ENCODE data around the gene ZNF516. TPM values are rescaled to one million over a fixed set of nuclear protein-coding genes. Genes with fewer than 3 reads are reported as not detected.

ZNF516 gene
- total and polyA plus RNA-seq, 2 of the 4 experiments (the other 2 are of a cell fraction): 7.9 to 16.9 TPM

- H2BK15ac ChIP-seq (ENCODE audit: low read depth, low read length): no peak overlapping the region
- in situ Hi-C loops (cut with MboI; ENCODE audit: low sequenced_read_pairs) (no loop called here), intact Hi-C loops (cut with micrococcal nuclease) (no loop called here), dilution Hi-C loops (cut with HindIII; ENCODE audit: low sequenced_read_pairs, unreplicated experiment) (no loop called here)
- WGBS, 2 experiments (ENCODE audit: extremely low coverage in 2 of 2, insufficient read length in 1 of 2): no CpG with 5 or more reads among the region's 8 CpGs
- no peak overlapping the region for H2BK5ac ChIP-seq (ENCODE audit: low read depth, low read length, poor library complexity, severe bottlenecking)
- CTCF ChIA-PET: no interaction called here
- H3K4me2 ChIP-seq (ENCODE audit: low read depth, low read length): no peak overlapping the region
- no peak overlapping the region for H3K14ac ChIP-seq (replicated peaks; ENCODE audit: low read depth, low read length)
- TF ChIP-seq BHLHE40 (IDR thresholded peaks at IDR 0.05; ENCODE audit: low read depth, low read length): no peak
- TF ChIP-seq CHD1 (IDR thresholded peaks at IDR 0.05; ENCODE audit: low read depth, low read length): no peak
- TF ChIP-seq SMC3 (IDR thresholded peaks at IDR 0.05; ENCODE audit: low read depth, low read length): peak; percentile 24
- peak; percentile 56 for TF ChIP-seq RAD21 (IDR thresholded peaks at IDR 0.05; ENCODE audit: low read length)
- peak; percentile 48 for TF ChIP-seq CTCF (conservative IDR thresholded peaks at IDR 0.05; ENCODE audit: low read depth, low read length)
- TF ChIP-seq CEBPB (IDR thresholded peaks at IDR 0.05; ENCODE audit: low read depth, low read length): no peak
- no peak for TF ChIP-seq MXI1 (IDR thresholded peaks at IDR 0.05; ENCODE audit: borderline replicate concordance, low read depth, low read length)
- TF ChIP-seq MAZ (IDR thresholded peaks at IDR 0.05; ENCODE audit: borderline replicate concordance, low read depth, low read length): no peak
- no peak for TF ChIP-seq RFX5 (IDR thresholded peaks at IDR 0.05; ENCODE audit: low read depth, low read length)
- TF ChIP-seq ELK1 (IDR thresholded peaks at IDR 0.05; ENCODE audit: borderline replicate concordance, low read depth, low read length): no peak
- TF ChIP-seq NFE2L2 (IDR thresholded peaks at IDR 0.05; ENCODE audit: low read depth, low read length): no peak
- no peak for TF ChIP-seq USF2 (IDR thresholded peaks at IDR 0.05; ENCODE audit: low read depth, low read length)
- TF ChIP-seq MAFK (IDR thresholded peaks at IDR 0.05; ENCODE audit: low read depth, low read length): no peak
- TF ChIP-seq RCOR1 (IDR thresholded peaks at IDR 0.05; ENCODE audit: insufficient replicate concordance, low read length): no peak
- no peak for TF ChIP-seq FOS (IDR thresholded peaks at IDR 0.05; ENCODE audit: low read depth, low read length)
- TF ChIP-seq POLR2A (IDR thresholded peaks at IDR 0.05; ENCODE audit: low read depth, low read length): no peak
- no peaks in the 10 kb centered on the region for H3K9me3 ChIP-seq (ENCODE audit: control insufficient read depth, insufficient read depth, low read length)
- H4K5ac ChIP-seq (ENCODE audit: low read depth, low read length): no peak overlapping the region
- H4K8ac ChIP-seq (ENCODE audit: low read depth in 2 of 2, low read length in 2 of 2): no peak overlapping the region
- no peak overlapping the region for H2BK20ac ChIP-seq (ENCODE audit: low read depth, low read length)
- H3K27me3 ChIP-seq (ENCODE audit: control insufficient read depth, insufficient read depth, low read length): no peaks in the 10 kb centered on the region
- no peak overlapping the region for H3K18ac ChIP-seq (ENCODE audit: low read depth, low read length)
- H3K4me1 ChIP-seq (ENCODE audit: control insufficient read depth, insufficient read depth, low read length): peaks cover 12% of the 10 kb centered on the region
- H3K4me3 ChIP-seq (ENCODE audit: insufficient read depth, low read depth, low read length): no peak overlapping the region
- H2AK5ac ChIP-seq (ENCODE audit: low read depth, low read length): no peak overlapping the region
- H3K56ac ChIP-seq (ENCODE audit: extremely low read depth, insufficient read depth, low read length): no peak overlapping the region
- H2AK9ac ChIP-seq (replicated peaks; ENCODE audit: low read depth, low read length, poor library complexity): no peak overlapping the region
- peaks cover 3% of the 10 kb centered on the region; the same call in 1 of the 2 replicates for H3K36me3 ChIP-seq (ENCODE audit: control insufficient read depth, insufficient read depth, low read length)
- H2BK120ac ChIP-seq (ENCODE audit: low read depth, low read length): no peak overlapping the region
- H3K9me1 ChIP-seq (ENCODE audit: insufficient read depth, low read length): peaks cover 18% of the 10 kb centered on the region
- POLR2A ChIA-PET (ENCODE audit: unreplicated experiment): interaction anchor here (0.7 kb wide), 1 partner anchor 67 kb away, joined by 4 read pairs; no protein-coding TSS in a partner anchor
- no peak overlapping the region for H3K9ac ChIP-seq (ENCODE audit: low read depth, low read length)
- H3K23ac ChIP-seq (ENCODE audit: low read depth, low read length): no peak overlapping the region
- ATAC-seq (ENCODE audit: low read depth) (peak; percentile 43; the same call in 1 of the 2 replicates), DNase-seq (no peak)
- H3K4ac ChIP-seq (ENCODE audit: low read depth, low read length): no peak overlapping the region
- no TSS peak for BruUV-seq (replicated peaks)
- H4K20me1 ChIP-seq (ENCODE audit: insufficient read depth, low read length): peaks cover 85% of the 10 kb centered on the region
- H3K79me1 ChIP-seq (ENCODE audit: low read depth in 1 of 2, low read length in 2 of 2): peaks cover 33 to 78% of the 10 kb centered on the region in 2 experiments
- H2AFZ ChIP-seq (replicated peaks; ENCODE audit: low read length, poor library complexity): no peak overlapping the region
- no peak overlapping the region for H3K27ac ChIP-seq (ENCODE audit: insufficient read depth, low read length)
- H4K91ac ChIP-seq (ENCODE audit: insufficient read depth, low read depth, low read length): no peak overlapping the region
Observed at GRCh38 chr18:76426737-76427305, 68.2 kb downstream of the ZNF516 start.
